ENCODE measurements around the gene GPSM3.

GRCh38 chr6:32234934-32235333, 42.5 kb upstream of the GPSM3 start:
- peak in 1 of 3 experiments; percentile 14 for TF ChIP-seq CTCF (optimal IDR thresholded peaks at IDR 0.05 in 1 of 3, IDR thresholded peaks at IDR 0.05 in 1 of 3, conservative IDR thresholded peaks at IDR 0.05 in 1 of 3; ENCODE audit: extremely low read depth in 1 of 3, insufficient read depth in 2 of 3, low read length in 3 of 3)
- no peak for TF ChIP-seq EZH2 (IDR thresholded peaks at IDR 0.05; ENCODE audit: low read length)
